A549 (cell line): ENCODE measurements around the gene CD300A. TPM values are rescaled to one million over a fixed set of nuclear protein-coding genes. Genes with fewer than 3 reads are reported as not detected.

Experiments used
- ATAC-seq, 2 experiments: fragments of 200-7000 bp in 1 of 2; fragments of >200 bp in 1 of 2; cut with Nextera tagmentation in 1 of 2; cut with Tn5 transposase in 1 of 2; 3 replicates each; pipeline versions ENCODE4 v1.8.0 to v1.9.1; 2018 to 2020; ENCODE audit warnings: mild to moderate bottlenecking in 1 of 2, moderate library complexity in 1 of 2
- CTCF ChIA-PET: fragments of 300-600 bp; sonication (Branson Sonifier 250); formaldehyde crosslinking; extraction: SDS; loops from one replicate; lab custom pipeline; 2021; ENCODE audit warnings: antibody characterized with exemption, inconsistent platforms; lab: Yijun Ruan, JAX
- POLR2A ChIA-PET: fragments of 350-600 bp; formaldehyde crosslinking; extraction: SDS; loops from one replicate; lab custom pipeline; 2021; ENCODE audit warnings: antibody characterized with exemption, inconsistent platforms; lab: Yijun Ruan, JAX
- DNase-seq, 2 experiments: peaks; one replicate each; pipeline versions ENCODE4 v3.0.0 to v3.0.0-alpha.2; 2011 to 2016; ENCODE audit warnings: low read depth in 1 of 2, low spot score in 1 of 2
- FAIRE-seq: peaks from 2 replicates; lab custom pipeline; 2011; peaks lifted over from hg19 to GRCh38; lab: Jason Lieb, UNC
- H3K27ac ChIP-seq, 2 experiments: fragments of >200 bp; sonication (Bioruptor Twin); formaldehyde crosslinking; 3 replicates each; pipeline ENCODE4 v1.5.1; 2016 to 2017
- H3K4me1 ChIP-seq: fragments of >200 bp; sonication (Bioruptor Twin); formaldehyde crosslinking; 3 replicates; pipeline ENCODE4 v1.6.1; 2016
- H3K4me2 ChIP-seq: fragments of >200 bp; sonication (Bioruptor Twin); formaldehyde crosslinking; 3 replicates; pipeline ENCODE4 v1.6.1; 2016
- H3K4me3 ChIP-seq: fragments of >200 bp; sonication (Bioruptor Twin); formaldehyde crosslinking; 3 replicates; pipeline ENCODE4 v1.5.1; 2016
- H3K9me3 ChIP-seq: fragments of >200 bp; sonication (Bioruptor Twin); formaldehyde crosslinking; 3 replicates; pipeline ENCODE4 v1.6.1; 2016
- BHLHE40 ChIP-seq: IDR thresholded peaks from 2 replicates; pipeline ENCODE4 v1.6.1; 2012; ENCODE audit warnings: low read depth, low read length, inconsistent platforms
- CEBPB ChIP-seq, 2 experiments: fragments of >200 bp in 1 of 2; sonication (Bioruptor Twin) in 1 of 2; formaldehyde crosslinking in 1 of 2; IDR thresholded peaks; 2 replicates each; pipeline ENCODE4 v1.6.1; 2012 to 2016
- ELK1 ChIP-seq: fragments of 150-350 bp; IDR thresholded peaks from 2 replicates; pipeline ENCODE4 v1.6.1; 2014; ENCODE audit warnings: low read depth, mild to moderate bottlenecking, low read length
- FOXS1 ChIP-seq: fragments of 250-450 bp; sonication (Bioruptor Pico); IDR thresholded peaks from 2 replicates; pipeline ENCODE4 v1.5.0; 2020; ENCODE audit warnings: mild to moderate bottlenecking, moderate library complexity
- HOXA7 ChIP-seq: fragments of 250-450 bp; sonication (Bioruptor Pico); IDR thresholded peaks from 2 replicates; pipeline ENCODE4 v1.5.0; 2020; ENCODE audit warnings: mild to moderate bottlenecking, moderate library complexity
- HOXB13 ChIP-seq: fragments of 250-450 bp; sonication (Bioruptor Pico); IDR thresholded peaks from 2 replicates; pipeline ENCODE4 v1.5.0; 2020; ENCODE audit warnings: low read depth, mild to moderate bottlenecking, moderate library complexity
- JUN ChIP-seq, 2 experiments: fragments of >200 bp; sonication (Bioruptor Twin); formaldehyde crosslinking; IDR thresholded peaks; 2 replicates in 1 of 2; 3 replicates in 1 of 2; pipeline ENCODE4 v1.6.1; 2016 to 2017
- MAFK ChIP-seq: fragments of 450-650 bp; IDR thresholded peaks from 2 replicates; pipeline ENCODE4 v1.6.1; 2014; ENCODE audit not compliant: partially characterized antibody
- MAZ ChIP-seq: fragments of 150-350 bp; IDR thresholded peaks from 2 replicates; pipeline ENCODE4 v1.6.1; 2014; ENCODE audit warnings: antibody characterized with exemption, low read depth, low read length, borderline replicate concordance
- POLR2A ChIP-seq: IDR thresholded peaks from 2 replicates; pipeline ENCODE4 v1.6.1; 2012; ENCODE audit warnings: mild to moderate bottlenecking, low read length
- RFX5 ChIP-seq: fragments of 450-650 bp; IDR thresholded peaks from 2 replicates; pipeline ENCODE4 v1.7.1; 2014; ENCODE audit warnings: antibody characterized with exemption, mild to moderate bottlenecking, moderate library complexity
- SMC3 ChIP-seq: fragments of >200 bp; sonication (Bioruptor Twin); formaldehyde crosslinking; IDR thresholded peaks from 3 replicates; pipeline ENCODE4 v1.6.1; 2018; ENCODE audit warnings: inconsistent platforms
- SREBF2 ChIP-seq: fragments of 450-650 bp; IDR thresholded peaks from 2 replicates; pipeline ENCODE4 v1.6.1; 2014; ENCODE audit warnings: mild to moderate bottlenecking, moderate library complexity
- TFCP2L1 ChIP-seq: fragments of 250-450 bp; sonication (Bioruptor Pico); IDR thresholded peaks from 2 replicates; pipeline ENCODE4 v1.5.0; 2021; ENCODE audit warnings: mild to moderate bottlenecking
- TP53 ChIP-seq: fragments of 250-450 bp; sonication (Bioruptor Pico); IDR thresholded peaks from 2 replicates; pipeline ENCODE4 v1.5.0; 2021; ENCODE audit warnings: mild to moderate bottlenecking, moderate library complexity
- USF2 ChIP-seq: fragments of 450-650 bp; IDR thresholded peaks from 2 replicates; pipeline ENCODE4 v1.6.1; 2014; ENCODE audit warnings: antibody characterized with exemption
- WGBS: methylation state at CpG from one replicate; pipeline ENCODE4 v1.1.6; 2017; ENCODE audit errors: missing lambda C conversion rate; 5-methylcytosine and 5-hydroxymethylcytosine counted together
- polyA plus RNA-seq, 4 experiments: library from polyadenylated mRNA; depleted of rRNA in 3 of 4; stranded (reverse); fragments of >200 nt; fragmentation: RNase III in 1 of 4; extraction: RNeasy Plus Mini Kit Qiagen cat#74134 plus additional on column Dnase treatment in 1 of 4; gene quantifications; 2 replicates in 3 of 4; 3 replicates in 1 of 4; pipeline ENCODE4 v1.2.3, GENCODE V29; 2011 to 2017
- TF ChIP-seq, protein P1 (sequence below): fragments of 200-600 bp; sonication (generic); IDR thresholded peaks from 2 replicates; pipeline ENCODE4 v1.6.1; 2016; ENCODE audit warnings: antibody characterized with exemption, mild to moderate bottlenecking, moderate library complexity

The CD300A gene
- polyA plus RNA-seq, 2 of the 4 experiments (the other 2 are of a cell fraction): not detected

DNA sequence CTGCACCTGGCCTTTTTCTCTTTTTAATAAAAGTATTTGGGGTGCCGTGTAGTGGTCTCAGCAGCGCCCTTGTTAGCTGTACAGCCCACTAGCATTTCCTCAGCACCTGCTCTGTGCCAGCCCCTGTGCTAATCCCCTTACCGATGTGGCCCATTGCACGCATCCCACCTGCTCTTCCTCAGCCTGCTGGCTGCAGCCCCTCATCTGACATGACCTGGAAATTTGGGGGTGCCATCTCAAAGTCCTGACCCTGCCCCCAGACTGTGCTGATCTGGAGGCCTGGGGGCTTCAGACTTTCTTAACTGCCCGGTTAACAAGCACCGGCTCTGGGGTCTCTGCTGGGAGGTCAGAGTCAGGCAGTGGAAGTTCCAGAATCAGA lies 24.2 kb upstream of the CD300A start:
- ChIA-PET POLR2A (no interaction called here), CTCF (interaction anchor here (1.0 to 10.1 kb wide), 3 partner anchors 15 to 29 kb away, joined by 3 to 109 read pairs (median 3); no protein-coding TSS in a partner anchor)
- peak overlapping the region; percentile 16 to 61; a peak in 3 of 6 replicates for H3K27ac ChIP-seq
- TF ChIP-seq USF2 (no peak), SMC3 (no peak), RFX5 (no peak)
- peaks cover 17% of the 10 kb centered on the region for H3K4me1 ChIP-seq
- WGBS: 88% methylated on average over 6 of the region's 6 CpGs
- H3K4me3 ChIP-seq: no peak overlapping the region
- H3K4me2 ChIP-seq: peak overlapping the region; percentile 49
- H3K9me3 ChIP-seq: peaks cover 23% of the 10 kb centered on the region
- FAIRE-seq (no peak), DNase-seq (no peak), ATAC-seq (no peak)

DNA sequence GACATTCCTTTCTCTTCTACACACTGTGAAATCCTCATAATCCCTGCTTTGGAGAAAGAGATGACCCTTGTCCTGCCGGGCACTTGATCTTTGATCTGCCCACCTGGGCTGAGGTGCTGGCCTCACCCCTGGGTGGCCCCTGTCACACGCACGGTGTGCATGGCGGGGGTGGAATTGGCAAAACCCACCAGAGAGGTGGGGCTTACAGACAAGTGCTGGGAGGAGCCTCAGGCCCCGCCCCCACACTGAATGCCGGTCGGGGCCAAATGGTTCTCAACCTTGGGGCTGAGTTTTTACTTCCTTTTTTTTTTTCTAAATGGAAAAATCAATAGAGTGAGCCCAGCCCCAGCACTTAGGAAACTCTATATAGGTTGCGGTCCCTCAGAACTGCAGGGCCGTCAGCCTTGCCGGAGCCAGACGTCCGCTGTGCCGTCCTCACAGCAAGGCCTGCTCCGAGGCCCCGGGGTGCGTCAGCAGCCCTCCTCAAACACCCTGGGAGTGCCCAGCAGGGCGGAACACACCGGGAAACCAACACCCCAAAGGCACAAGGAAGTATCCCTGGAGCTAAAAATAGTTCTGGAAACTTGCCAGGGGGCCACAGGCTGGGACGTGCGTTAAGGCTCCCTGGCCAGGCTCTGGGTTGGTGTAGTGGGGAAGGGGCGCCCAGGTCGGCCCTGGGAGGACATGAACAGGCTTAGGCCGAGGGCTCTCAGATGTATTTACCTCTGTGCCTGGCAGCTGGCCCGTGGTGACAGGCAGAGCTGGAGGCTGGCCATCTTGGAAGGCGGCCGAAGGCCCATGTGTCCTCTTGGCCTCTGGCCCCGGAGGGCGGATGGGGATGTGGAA lies 23.5 kb upstream of the CD300A start:
- Histone ChIP-seq H3K4me2 (peak overlapping the region; percentile 49), H3K9me3 (peaks cover 17% of the 10 kb centered on the region), H3K4me3 (no peak overlapping the region), H3K4me1 (peaks cover 17% of the 10 kb centered on the region), H3K27ac (peak overlapping the region; percentile 16 to 61; a peak in 5 of 6 replicates)
- TF ChIP-seq HOXA7 (CRISPR knock-in tag) (no peak), MAFK (peak; percentile 95)
- peak; percentile 58 to 70 for ATAC-seq
- DNase-seq: peak in 1 of 2 experiments; percentile 66
- ChIA-PET CTCF (interaction anchor here (0.6 to 10.1 kb wide), 10 partner anchors 7 to 94 kb away, joined by 3 to 109 read pairs (median 4); no protein-coding TSS in a partner anchor), POLR2A (no interaction called here)
- FAIRE-seq: no peak
- WGBS: 49% methylated on average over 27 of the region's 28 CpGs

- H3K4me2 ChIP-seq: peak overlapping the region; percentile 49
- FAIRE-seq: no peak
- peak overlapping the region; percentile 16 to 61; a peak in 5 of 6 replicates for H3K27ac ChIP-seq
- DNase-seq: no peak
- peak; percentile 4 to 8; a peak in 3 of 6 replicates for ATAC-seq
- H3K9me3 ChIP-seq: peaks cover 9% of the 10 kb centered on the region
- TF ChIP-seq JUN (IDR thresholded peaks at IDR 0.05) (no peak), CEBPB (IDR thresholded peaks at IDR 0.05) (no peak), BHLHE40 (no peak), TFCP2L1 (CRISPR knock-in tag) (no peak), MAZ (no peak), SREBF2 (no peak), HOXB13 (CRISPR knock-in tag) (no peak), ELK1 (no peak), FOXS1 (no peak), TP53 (no peak), POLR2A (no peak)
- TF ChIP-seq, protein P1, sequence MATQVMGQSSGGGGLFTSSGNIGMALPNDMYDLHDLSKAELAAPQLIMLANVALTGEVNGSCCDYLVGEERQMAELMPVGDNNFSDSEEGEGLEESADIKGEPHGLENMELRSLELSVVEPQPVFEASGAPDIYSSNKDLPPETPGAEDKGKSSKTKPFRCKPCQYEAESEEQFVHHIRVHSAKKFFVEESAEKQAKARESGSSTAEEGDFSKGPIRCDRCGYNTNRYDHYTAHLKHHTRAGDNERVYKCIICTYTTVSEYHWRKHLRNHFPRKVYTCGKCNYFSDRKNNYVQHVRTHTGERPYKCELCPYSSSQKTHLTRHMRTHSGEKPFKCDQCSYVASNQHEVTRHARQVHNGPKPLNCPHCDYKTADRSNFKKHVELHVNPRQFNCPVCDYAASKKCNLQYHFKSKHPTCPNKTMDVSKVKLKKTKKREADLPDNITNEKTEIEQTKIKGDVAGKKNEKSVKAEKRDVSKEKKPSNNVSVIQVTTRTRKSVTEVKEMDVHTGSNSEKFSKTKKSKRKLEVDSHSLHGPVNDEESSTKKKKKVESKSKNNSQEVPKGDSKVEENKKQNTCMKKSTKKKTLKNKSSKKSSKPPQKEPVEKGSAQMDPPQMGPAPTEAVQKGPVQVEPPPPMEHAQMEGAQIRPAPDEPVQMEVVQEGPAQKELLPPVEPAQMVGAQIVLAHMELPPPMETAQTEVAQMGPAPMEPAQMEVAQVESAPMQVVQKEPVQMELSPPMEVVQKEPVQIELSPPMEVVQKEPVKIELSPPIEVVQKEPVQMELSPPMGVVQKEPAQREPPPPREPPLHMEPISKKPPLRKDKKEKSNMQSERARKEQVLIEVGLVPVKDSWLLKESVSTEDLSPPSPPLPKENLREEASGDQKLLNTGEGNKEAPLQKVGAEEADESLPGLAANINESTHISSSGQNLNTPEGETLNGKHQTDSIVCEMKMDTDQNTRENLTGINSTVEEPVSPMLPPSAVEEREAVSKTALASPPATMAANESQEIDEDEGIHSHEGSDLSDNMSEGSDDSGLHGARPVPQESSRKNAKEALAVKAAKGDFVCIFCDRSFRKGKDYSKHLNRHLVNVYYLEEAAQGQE: no peak
- ChIA-PET CTCF (interaction anchor here (0.5 to 10.1 kb wide), 12 partner anchors 8 to 159 kb away, joined by 3 to 109 read pairs (median 4); no protein-coding TSS in a partner anchor), POLR2A (interaction anchor here (1.2 to 1.9 kb wide), 4 partner anchors 10 to 27 kb away, joined by 3 to 6 read pairs (median 5); no protein-coding TSS in a partner anchor)
- peaks cover 17% of the 10 kb centered on the region for H3K4me1 ChIP-seq
- H3K4me3 ChIP-seq: no peak overlapping the region
- 84% methylated on average over 8 of the region's 8 CpGs for WGBS
Observed at GRCh38 chr17:74443516-74444296, 22.7 kb upstream of the CD300A start.
